ENCODE results near the gene PRADC1. TPM values are rescaled to one million over a fixed set of nuclear protein-coding genes. Genes with fewer than 3 reads are reported as not detected.

The PRADC1 gene
- total RNA-seq, 1 experiment from 2014 or later: 18.6 TPM

DNA sequence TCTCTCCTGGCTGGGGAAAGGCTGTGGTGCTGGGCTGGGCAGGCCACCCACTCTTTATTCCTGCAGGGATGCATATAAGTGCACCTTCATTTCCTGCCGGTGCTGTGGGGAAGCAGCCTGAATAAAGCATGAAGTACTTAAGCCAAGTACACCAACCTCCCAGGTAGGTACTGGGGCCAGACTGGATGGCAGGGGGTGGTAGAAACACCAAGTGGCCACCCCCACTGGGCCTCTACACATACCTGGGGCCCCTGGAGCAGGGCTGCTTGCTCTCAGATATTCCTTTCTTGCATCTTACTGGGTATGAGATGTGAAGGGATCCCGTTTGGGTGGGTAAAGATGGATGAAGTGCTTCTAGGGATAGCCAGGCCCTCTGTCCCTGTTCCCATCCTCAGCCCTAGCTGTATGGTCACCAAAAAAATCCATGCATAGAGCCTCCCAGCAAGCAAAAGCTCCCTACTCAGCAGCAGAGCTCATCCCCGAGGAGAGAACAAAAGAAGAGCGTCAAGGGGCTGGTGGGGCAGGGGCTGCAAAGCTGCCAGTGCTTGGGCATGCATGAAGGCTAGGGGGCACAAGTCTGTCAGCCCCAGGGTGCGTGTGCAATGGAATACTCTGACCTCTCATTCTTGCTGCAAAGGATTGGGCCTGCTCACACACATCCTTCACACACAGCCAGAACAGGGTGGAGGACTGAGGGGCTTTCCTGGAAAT, 23.0 kb upstream of the PRADC1 start:
- Histone ChIP-seq H3K9me3 (ENCODE audit: control insufficient read depth, insufficient read depth, low read depth, low read length) (no peaks in the 10 kb centered on the region), H3K36me3 (ENCODE audit: control insufficient read depth, insufficient read depth, low read length) (peaks cover 7% of the 10 kb centered on the region), H3K4me1 (ENCODE audit: control insufficient read depth, insufficient read depth, low read length) (no peaks in the 10 kb centered on the region), H3K4me3 (ENCODE audit: low read depth in 2 of 2, low read length in 2 of 2) (no peak overlapping the region), H3K27me3 (ENCODE audit: control insufficient read depth, insufficient read depth, low read length) (no peaks in the 10 kb centered on the region), H3K27ac (ENCODE audit: low read length) (no peak overlapping the region)
- ChIA-PET POLR2A (no interaction called here), CTCF (no interaction called here)
- no TSS peak for BruUV-seq (replicated peaks)
- TF ChIP-seq TCF7L2 (IDR thresholded peaks at IDR 0.05; ENCODE audit: low read depth, low read length): no peak
- DNase-seq (ENCODE audit: low read depth, low spot score) (no peak), ATAC-seq (no peak)
- intact Hi-C loops (cut with micrococcal nuclease; ENCODE audit: unreplicated experiment): no loop called here
- in situ Hi-C loops (cut with HindIII; ENCODE audit: low pct_unique_long_range_greater_than_20kb, low sequenced_read_pairs): no loop called here

DNA sequence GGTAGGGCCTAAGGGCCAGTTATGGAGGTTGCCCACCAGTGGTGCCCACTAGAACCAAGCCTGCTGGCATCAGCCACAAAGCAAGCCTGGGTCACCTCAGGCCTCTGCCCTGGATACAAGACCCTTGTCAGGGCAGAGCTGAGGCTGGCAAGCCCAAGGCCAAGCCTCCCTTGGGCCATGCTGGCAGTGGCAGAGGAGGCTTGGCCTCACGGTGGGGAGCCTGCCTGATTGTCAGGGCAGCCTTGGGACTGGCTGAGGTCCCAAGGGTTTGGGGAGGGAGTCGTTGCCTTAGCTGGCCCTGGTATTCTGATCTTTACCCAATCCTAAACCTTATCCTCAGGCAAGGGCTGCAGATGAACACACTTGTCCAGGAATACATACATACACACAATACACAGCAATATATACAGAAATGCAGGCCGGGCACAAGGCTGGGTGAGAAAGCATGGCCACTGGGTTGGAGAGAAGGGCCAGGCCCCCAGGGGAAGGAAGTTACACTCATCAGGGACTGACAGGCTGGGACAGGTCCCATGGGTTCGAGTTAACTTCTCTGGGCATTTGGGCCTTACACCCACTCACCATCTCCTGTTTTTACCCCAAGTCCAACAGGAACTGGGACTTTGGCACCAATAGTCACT, 22.1 kb upstream of the PRADC1 start:
- POLR2A ChIA-PET: interaction anchor here (1.2 kb wide), 1 partner anchor 22 kb away, joined by 4 read pairs; the partner anchor contains the start of gene PRADC1
- ATAC-seq (peak; percentile 13; the same call in 1 of the 2 replicates), DNase-seq (ENCODE audit: low read depth, low spot score) (no peak)
- peaks cover 7% of the 10 kb centered on the region for H3K36me3 ChIP-seq (ENCODE audit: control insufficient read depth, insufficient read depth, low read length)
- no peak overlapping the region for H3K27ac ChIP-seq (ENCODE audit: low read length)
- H3K4me1 ChIP-seq (ENCODE audit: control insufficient read depth, insufficient read depth, low read length): no peaks in the 10 kb centered on the region
- intact Hi-C loops (cut with micrococcal nuclease; ENCODE audit: unreplicated experiment): no loop called here
- TF ChIP-seq, protein P1, sequence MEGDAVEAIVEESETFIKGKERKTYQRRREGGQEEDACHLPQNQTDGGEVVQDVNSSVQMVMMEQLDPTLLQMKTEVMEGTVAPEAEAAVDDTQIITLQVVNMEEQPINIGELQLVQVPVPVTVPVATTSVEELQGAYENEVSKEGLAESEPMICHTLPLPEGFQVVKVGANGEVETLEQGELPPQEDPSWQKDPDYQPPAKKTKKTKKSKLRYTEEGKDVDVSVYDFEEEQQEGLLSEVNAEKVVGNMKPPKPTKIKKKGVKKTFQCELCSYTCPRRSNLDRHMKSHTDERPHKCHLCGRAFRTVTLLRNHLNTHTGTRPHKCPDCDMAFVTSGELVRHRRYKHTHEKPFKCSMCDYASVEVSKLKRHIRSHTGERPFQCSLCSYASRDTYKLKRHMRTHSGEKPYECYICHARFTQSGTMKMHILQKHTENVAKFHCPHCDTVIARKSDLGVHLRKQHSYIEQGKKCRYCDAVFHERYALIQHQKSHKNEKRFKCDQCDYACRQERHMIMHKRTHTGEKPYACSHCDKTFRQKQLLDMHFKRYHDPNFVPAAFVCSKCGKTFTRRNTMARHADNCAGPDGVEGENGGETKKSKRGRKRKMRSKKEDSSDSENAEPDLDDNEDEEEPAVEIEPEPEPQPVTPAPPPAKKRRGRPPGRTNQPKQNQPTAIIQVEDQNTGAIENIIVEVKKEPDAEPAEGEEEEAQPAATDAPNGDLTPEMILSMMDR (IDR thresholded peaks at IDR 0.05): no peak
- TF ChIP-seq POLR2AphosphoS5 (IDR thresholded peaks at IDR 0.05; ENCODE audit: low read depth, low read length) (peak; percentile 41; the same call in 1 of the 2 replicates), SIN3A (IDR thresholded peaks at IDR 0.05; ENCODE audit: borderline replicate concordance, insufficient read depth, low read depth, low read length) (no peak)
- H3K4me3 ChIP-seq (ENCODE audit: low read depth in 2 of 2, low read length in 2 of 2): no peak overlapping the region
- BruUV-seq (replicated peaks): no TSS peak
- H3K9me3 ChIP-seq (ENCODE audit: control insufficient read depth, insufficient read depth, low read depth, low read length): no peaks in the 10 kb centered on the region
- CTCF ChIA-PET: no interaction called here
- no peaks in the 10 kb centered on the region for H3K27me3 ChIP-seq (ENCODE audit: control insufficient read depth, insufficient read depth, low read length)
- in situ Hi-C loops (cut with HindIII; ENCODE audit: low pct_unique_long_range_greater_than_20kb, low sequenced_read_pairs): no loop called here

DNA sequence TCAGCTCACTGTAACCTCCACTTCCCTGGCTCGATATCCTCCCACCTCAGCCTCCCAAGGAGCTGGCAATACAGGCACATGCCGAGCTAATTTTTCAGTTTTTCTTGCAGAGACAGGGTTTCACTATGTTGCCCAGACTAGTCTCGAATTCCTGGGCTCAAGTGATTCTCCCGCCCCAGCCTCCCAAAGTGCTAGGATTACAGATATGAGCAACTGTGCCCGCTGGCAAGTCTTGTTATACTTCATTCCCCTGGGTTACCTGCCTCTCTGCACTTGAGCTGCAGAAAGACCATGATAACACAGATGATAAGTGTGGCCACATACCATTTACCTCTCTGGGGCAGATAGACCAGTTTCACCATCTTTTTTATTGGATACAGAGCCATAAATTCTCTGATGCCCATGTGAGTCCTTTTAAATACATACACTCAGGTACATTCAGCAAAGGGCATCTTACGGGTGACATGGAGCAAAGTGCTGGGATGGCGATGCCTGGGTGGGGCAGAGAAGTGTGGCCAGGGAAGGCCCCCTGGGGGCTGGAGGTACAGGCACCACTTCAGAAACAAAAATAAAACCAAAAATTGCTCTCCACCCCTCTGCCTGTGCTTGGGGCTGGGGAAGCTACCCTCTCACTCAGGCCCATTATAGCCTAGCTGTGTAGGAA, 21.4 kb upstream of the PRADC1 start:
- ATAC-seq: 0 out of 2 replicates have a peak, but pooled peaks have one; percentile 3

More for the DNA sequence above, 21.4 kb upstream of the PRADC1 start:
- Histone ChIP-seq H3K4me3 (ENCODE audit: low read depth in 2 of 2, low read length in 2 of 2) (no peak overlapping the region), H3K9me3 (ENCODE audit: control insufficient read depth, insufficient read depth, low read depth, low read length) (no peaks in the 10 kb centered on the region), H3K4me1 (ENCODE audit: control insufficient read depth, insufficient read depth, low read length) (no peaks in the 10 kb centered on the region), H3K27me3 (ENCODE audit: control insufficient read depth, insufficient read depth, low read length) (no peaks in the 10 kb centered on the region), H3K36me3 (ENCODE audit: control insufficient read depth, insufficient read depth, low read length) (peaks cover 9% of the 10 kb centered on the region), H3K27ac (ENCODE audit: low read length) (no peak overlapping the region)
- TF ChIP-seq SIN3A (IDR thresholded peaks at IDR 0.05; ENCODE audit: borderline replicate concordance, insufficient read depth, low read depth, low read length) (no peak), POLR2AphosphoS5 (IDR thresholded peaks at IDR 0.05; ENCODE audit: low read depth, low read length) (no peak), TCF7L2 (IDR thresholded peaks at IDR 0.05; ENCODE audit: low read depth, low read length) (no peak)
- TF ChIP-seq, protein P1 (IDR thresholded peaks at IDR 0.05): no peak
- TF ChIP-seq, protein P2, sequence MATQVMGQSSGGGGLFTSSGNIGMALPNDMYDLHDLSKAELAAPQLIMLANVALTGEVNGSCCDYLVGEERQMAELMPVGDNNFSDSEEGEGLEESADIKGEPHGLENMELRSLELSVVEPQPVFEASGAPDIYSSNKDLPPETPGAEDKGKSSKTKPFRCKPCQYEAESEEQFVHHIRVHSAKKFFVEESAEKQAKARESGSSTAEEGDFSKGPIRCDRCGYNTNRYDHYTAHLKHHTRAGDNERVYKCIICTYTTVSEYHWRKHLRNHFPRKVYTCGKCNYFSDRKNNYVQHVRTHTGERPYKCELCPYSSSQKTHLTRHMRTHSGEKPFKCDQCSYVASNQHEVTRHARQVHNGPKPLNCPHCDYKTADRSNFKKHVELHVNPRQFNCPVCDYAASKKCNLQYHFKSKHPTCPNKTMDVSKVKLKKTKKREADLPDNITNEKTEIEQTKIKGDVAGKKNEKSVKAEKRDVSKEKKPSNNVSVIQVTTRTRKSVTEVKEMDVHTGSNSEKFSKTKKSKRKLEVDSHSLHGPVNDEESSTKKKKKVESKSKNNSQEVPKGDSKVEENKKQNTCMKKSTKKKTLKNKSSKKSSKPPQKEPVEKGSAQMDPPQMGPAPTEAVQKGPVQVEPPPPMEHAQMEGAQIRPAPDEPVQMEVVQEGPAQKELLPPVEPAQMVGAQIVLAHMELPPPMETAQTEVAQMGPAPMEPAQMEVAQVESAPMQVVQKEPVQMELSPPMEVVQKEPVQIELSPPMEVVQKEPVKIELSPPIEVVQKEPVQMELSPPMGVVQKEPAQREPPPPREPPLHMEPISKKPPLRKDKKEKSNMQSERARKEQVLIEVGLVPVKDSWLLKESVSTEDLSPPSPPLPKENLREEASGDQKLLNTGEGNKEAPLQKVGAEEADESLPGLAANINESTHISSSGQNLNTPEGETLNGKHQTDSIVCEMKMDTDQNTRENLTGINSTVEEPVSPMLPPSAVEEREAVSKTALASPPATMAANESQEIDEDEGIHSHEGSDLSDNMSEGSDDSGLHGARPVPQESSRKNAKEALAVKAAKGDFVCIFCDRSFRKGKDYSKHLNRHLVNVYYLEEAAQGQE (IDR thresholded peaks at IDR 0.05; ENCODE audit: insufficient read depth in 1 of 2, low read depth in 2 of 2, low read length in 1 of 2): no peak
- intact Hi-C loops (cut with micrococcal nuclease; ENCODE audit: unreplicated experiment) (no loop called here), in situ Hi-C loops (cut with HindIII; ENCODE audit: low pct_unique_long_range_greater_than_20kb, low sequenced_read_pairs) (no loop called here)
- no peak for DNase-seq (ENCODE audit: low read depth, low spot score)
- BruUV-seq (replicated peaks): no TSS peak
- ChIA-PET CTCF (no interaction called here), POLR2A (interaction anchor here (0.6 to 1.2 kb wide), 2 partner anchors 22 to 71 kb away, joined by 4 to 10 read pairs; partner anchors contain the start of gene PRADC1)
